BLaER1 treated with 17β-estradiol and CSF1 and Interleukin-3, amounts not matched to agents 10 nM and 100 nM (cell line): ENCODE data around the gene RBM15.
A peak's percentile ranks its signal among the peaks of the same experiment; 100 is the strongest.

Source experiments
- H3K27ac ChIP-seq, 11 experiments: shearing (Covaris generic); formaldehyde crosslinking; 2 replicates each; pipeline ENCODE4 v1.8.1; 2022
- H3K27me3 ChIP-seq, 11 experiments: shearing (Covaris generic); formaldehyde crosslinking; 2 replicates each; pipeline ENCODE4 v1.8.1; 2022
- H3K36me3 ChIP-seq, 11 experiments: shearing (Covaris generic); formaldehyde crosslinking; 2 replicates each; pipeline ENCODE4 v1.8.1; 2022
- H3K4me1 ChIP-seq, 10 experiments: shearing (Covaris generic); formaldehyde crosslinking; 2 replicates each; pipeline ENCODE4 v1.8.1; 2022
- H3K4me2 ChIP-seq, 11 experiments: shearing (Covaris generic); formaldehyde crosslinking; 2 replicates each; pipeline ENCODE4 v1.8.1; 2022
- H3K4me3 ChIP-seq, 10 experiments: shearing (Covaris generic); formaldehyde crosslinking; 2 replicates each; pipeline ENCODE4 v1.8.1; 2022
- H3K9ac ChIP-seq, 11 experiments: shearing (Covaris generic); formaldehyde crosslinking; 2 replicates each; pipeline ENCODE4 v1.8.1; 2022
- H3K9me3 ChIP-seq, 11 experiments: shearing (Covaris generic); formaldehyde crosslinking; replicated peaks in 1 of 11; 2 replicates each; pipeline ENCODE4 v1.8.1; 2022
- H4K20me1 ChIP-seq, 11 experiments: shearing (Covaris generic); formaldehyde crosslinking; 2 replicates each; pipeline ENCODE4 v1.8.1; 2022
- Cebpa-rat ChIP-seq, 11 experiments: shearing (Covaris generic); IDR thresholded peaks; 2 replicates each; pipeline ENCODE4 v1.8.1; 2022

The RBM15 gene

DNA sequence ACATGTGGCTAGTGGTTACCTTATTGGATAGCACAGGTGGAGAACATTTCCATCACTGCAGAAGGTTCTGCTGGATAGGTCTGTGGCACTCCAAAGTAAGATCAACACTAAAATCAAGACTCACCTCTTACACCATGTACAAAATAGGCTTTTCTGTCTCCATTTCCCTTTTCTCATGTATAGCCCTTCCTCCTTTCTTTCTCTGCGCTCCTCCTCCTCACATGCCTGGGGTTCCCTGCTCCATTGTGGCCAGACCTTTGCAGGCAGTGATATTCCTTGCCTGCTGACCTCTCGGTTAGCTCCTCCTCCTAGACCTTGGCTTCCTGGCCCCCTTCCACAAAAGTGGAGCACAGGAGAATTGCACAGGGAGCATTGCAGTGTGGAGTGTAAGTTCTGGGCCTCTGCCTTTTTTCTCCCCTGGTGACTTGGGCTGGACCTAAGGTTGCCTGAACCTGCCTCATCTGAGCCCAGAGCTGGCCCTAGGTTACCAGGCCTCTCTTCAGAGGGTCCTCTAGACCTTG, 33.2 kb upstream of the RBM15 start:
- Histone ChIP-seq H3K4me2 (peak overlapping the region in 3 of 11 experiments; percentile 76 to 79 (median 78); a peak in 6 of 22 replicates), H3K27ac (no peak overlapping the region), H3K4me3 (no peak overlapping the region), H3K4me1 (peaks cover 14 to 57% (median 25%) of the 10 kb centered on the region in 10 experiments), H3K36me3 (no peaks in the 10 kb centered on the region), H4K20me1 (0 out of 22 replicates have a peak, but pooled peaks cover 0 to 12% (median 0%) of the 10 kb centered on the region in 11 experiments), H3K9me3 (no peaks in the 10 kb centered on the region), H3K27me3 (no peaks in the 10 kb centered on the region), H3K9ac (no peak overlapping the region)
- no peak for TF ChIP-seq Cebpa-rat (IDR thresholded peaks at IDR 0.05)

- H3K4me3 ChIP-seq = no peak overlapping the region
- H3K27ac ChIP-seq = peak overlapping the region in 3 of 11 experiments; percentile 24 to 29 (median 27); a peak in 2 of 22 replicates
- H3K4me2 ChIP-seq = peak overlapping the region; percentile 27 to 79 (median 52); a peak in 19 of 22 replicates
These were observed 31.8 kb upstream of the RBM15 start for GRCh38 chr1:110307239-110307974.

DNA sequence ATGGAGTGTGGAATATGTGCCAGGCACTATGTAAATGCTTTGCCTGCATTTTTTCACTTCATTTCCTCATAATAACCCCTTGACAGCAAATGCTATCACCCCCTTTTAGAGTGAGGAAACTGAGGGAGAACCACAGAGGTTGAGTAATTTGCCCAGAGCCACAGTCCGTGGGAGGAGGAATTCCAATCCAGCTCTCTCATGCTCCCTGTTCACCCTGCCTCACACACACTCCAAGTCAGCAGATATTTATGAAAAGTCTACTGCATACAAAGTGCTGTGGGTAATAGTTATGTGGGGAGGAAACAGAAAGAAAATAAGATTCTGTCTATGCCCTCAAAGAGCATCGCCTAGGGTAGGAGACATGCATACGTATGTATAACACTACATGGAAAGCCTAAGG, 30.9 kb upstream of the RBM15 start:
- H3K4me1 ChIP-seq = peaks cover 15 to 62% (median 25%) of the 10 kb centered on the region in 10 experiments
- H3K27ac ChIP-seq = peak overlapping the region in 2 of 11 experiments; percentile 3 to 29; a peak in 1 of 22 replicates
- no peaks in the 10 kb centered on the region for H3K9me3 ChIP-seq
- no peak for TF ChIP-seq Cebpa-rat (IDR thresholded peaks at IDR 0.05)
- no peaks in the 10 kb centered on the region for H3K36me3 ChIP-seq
- no peak overlapping the region; a peak in 1 of 22 replicates for H3K9ac ChIP-seq
- no peak overlapping the region for H3K4me3 ChIP-seq
- H4K20me1 ChIP-seq = 0 out of 22 replicates have a peak, but pooled peaks cover 0 to 12% (median 0%) of the 10 kb centered on the region in 11 experiments
- H3K4me2 ChIP-seq = peak overlapping the region in 9 of 11 experiments; percentile 29 to 79 (median 53); a peak in 16 of 22 replicates
- no peaks in the 10 kb centered on the region for H3K27me3 ChIP-seq

More at GRCh38 chr1:110307239-110307974, 31.8 kb upstream of the RBM15 start:
- no peak overlapping the region for H3K9ac ChIP-seq
- no peaks in the 10 kb centered on the region for H3K27me3 ChIP-seq
- TF ChIP-seq Cebpa-rat (IDR thresholded peaks at IDR 0.05) = no peak
- H4K20me1 ChIP-seq = 0 out of 22 replicates have a peak, but pooled peaks cover 0 to 12% (median 0%) of the 10 kb centered on the region in 11 experiments
- H3K9me3 ChIP-seq = no peaks in the 10 kb centered on the region
- peaks cover 15 to 62% (median 25%) of the 10 kb centered on the region in 10 experiments for H3K4me1 ChIP-seq
- no peaks in the 10 kb centered on the region for H3K36me3 ChIP-seq

GRCh38 chr1:110309139-110309538, 30.0 kb upstream of the RBM15 start:
- H4K20me1 ChIP-seq = 0 out of 22 replicates have a peak, but pooled peaks cover 0 to 12% (median 0%) of the 10 kb centered on the region in 11 experiments
- no peaks in the 10 kb centered on the region for H3K9me3 ChIP-seq
- no peaks in the 10 kb centered on the region for H3K27me3 ChIP-seq
- H3K4me1 ChIP-seq = peaks cover 14 to 62% (median 25%) of the 10 kb centered on the region in 10 experiments
- no peak for TF ChIP-seq Cebpa-rat (IDR thresholded peaks at IDR 0.05)
- peak overlapping the region in 3 of 11 experiments; percentile 76 to 79 (median 78); a peak in 6 of 22 replicates for H3K4me2 ChIP-seq
- H3K9ac ChIP-seq = no peak overlapping the region; a peak in 1 of 22 replicates
- no peaks in the 10 kb centered on the region for H3K36me3 ChIP-seq
- H3K27ac ChIP-seq = no peak overlapping the region
- no peak overlapping the region for H3K4me3 ChIP-seq

- H3K4me1 ChIP-seq = peaks cover 8 to 58% (median 22%) of the 10 kb centered on the region in 10 experiments
- no peak for TF ChIP-seq Cebpa-rat (IDR thresholded peaks at IDR 0.05)
- no peak overlapping the region for H3K27ac ChIP-seq
- 0 out of 22 replicates have a peak, but pooled peaks cover 0 to 12% (median 0%) of the 10 kb centered on the region in 11 experiments for H4K20me1 ChIP-seq
- no peak overlapping the region; a peak in 2 of 22 replicates for H3K9ac ChIP-seq
- H3K27me3 ChIP-seq = no peaks in the 10 kb centered on the region
- no peak overlapping the region for H3K4me3 ChIP-seq
- peak overlapping the region in 2 of 11 experiments; percentile 78 to 79; a peak in 3 of 22 replicates for H3K4me2 ChIP-seq
- H3K9me3 ChIP-seq = no peaks in the 10 kb centered on the region
- H3K36me3 ChIP-seq = no peaks in the 10 kb centered on the region
These were observed 29.4 kb upstream of the RBM15 start for GRCh38 chr1:110309767-110310166.

GRCh38 chr1:110310300-110310699, 28.9 kb upstream of the RBM15 start:
- no peak overlapping the region for H3K4me3 ChIP-seq
- peaks cover 7 to 56% (median 21%) of the 10 kb centered on the region in 10 experiments; a peak in 19 of 20 replicates for H3K4me1 ChIP-seq
- H4K20me1 ChIP-seq = 0 out of 22 replicates have a peak, but pooled peaks cover 0 to 12% (median 0%) of the 10 kb centered on the region in 11 experiments
- H3K9me3 ChIP-seq = no peaks in the 10 kb centered on the region
- no peaks in the 10 kb centered on the region for H3K27me3 ChIP-seq
- TF ChIP-seq Cebpa-rat (IDR thresholded peaks at IDR 0.05) = no peak
- H3K9ac ChIP-seq = peak overlapping the region in 1 of 11 experiments; percentile 14; a peak in 3 of 22 replicates
- H3K4me2 ChIP-seq = no peak overlapping the region
- no peak overlapping the region for H3K27ac ChIP-seq
- H3K36me3 ChIP-seq = no peaks in the 10 kb centered on the region

DNA sequence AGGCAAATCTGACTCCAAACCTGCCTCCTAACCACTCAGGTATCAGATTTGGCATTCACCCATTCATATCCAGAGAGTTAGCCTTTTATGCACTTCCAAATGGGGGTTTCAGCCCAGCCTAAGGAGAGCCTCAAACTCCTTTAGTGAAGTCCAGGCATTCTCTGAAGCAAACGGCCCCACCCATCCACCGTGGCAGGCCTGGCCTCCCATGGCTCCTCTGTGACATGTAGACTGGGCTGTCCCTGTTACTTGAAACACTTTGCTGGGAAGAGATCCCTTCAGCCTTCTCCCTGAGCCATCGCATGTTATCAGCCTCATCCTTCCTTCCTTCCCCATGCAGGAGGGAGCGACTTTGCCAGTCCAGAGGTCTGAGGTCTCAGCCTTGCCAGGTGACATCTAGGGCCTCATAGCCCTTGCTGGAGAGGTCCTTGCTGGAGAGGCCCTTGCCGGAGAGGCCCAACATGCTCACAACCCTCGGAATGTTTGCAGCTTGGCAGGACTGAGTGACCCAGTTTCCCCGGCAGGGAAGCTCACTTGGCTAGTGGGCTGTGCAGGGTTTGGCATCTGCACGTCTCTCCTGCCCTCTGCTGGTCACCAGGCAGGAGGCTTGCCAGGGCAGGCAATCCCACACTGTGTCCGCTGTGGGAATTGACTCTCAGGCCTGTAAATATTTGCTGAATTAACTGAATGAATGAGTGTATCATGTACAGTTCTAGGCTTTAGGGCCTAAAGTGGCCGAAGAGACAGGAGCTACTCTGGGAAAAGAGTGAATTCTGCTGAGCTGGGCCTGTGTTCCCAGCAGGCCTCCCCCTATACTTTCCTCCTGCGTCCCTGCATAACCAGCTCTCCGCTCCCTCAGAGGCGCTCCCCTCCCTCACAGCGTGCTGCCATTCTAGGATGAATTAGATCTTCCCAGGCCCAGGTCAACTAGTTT, 26.7 kb upstream of the RBM15 start:
- peaks cover 3 to 35% (median 13%) of the 10 kb centered on the region in 10 experiments; a peak in 19 of 20 replicates for H3K4me1 ChIP-seq
- no peaks in the 10 kb centered on the region for H3K9me3 ChIP-seq
- peak overlapping the region in 3 of 11 experiments; percentile 33 to 54 (median 47); a peak in 4 of 22 replicates for H3K4me2 ChIP-seq
- H3K4me3 ChIP-seq = no peak overlapping the region
- no peak overlapping the region for H3K27ac ChIP-seq
- 0 out of 22 replicates have a peak, but pooled peaks cover 0 to 8% (median 0%) of the 10 kb centered on the region in 11 experiments for H4K20me1 ChIP-seq
- H3K9ac ChIP-seq = 0 out of 22 replicates have a peak overlapping the region, but pooled peaks of 1 of the 11 experiments have one; percentile 41
- no peaks in the 10 kb centered on the region for H3K36me3 ChIP-seq
- TF ChIP-seq Cebpa-rat (IDR thresholded peaks at IDR 0.05) = no peak
- no peaks in the 10 kb centered on the region for H3K27me3 ChIP-seq

GRCh38 chr1:110316735-110317134, 22.4 kb upstream of the RBM15 start:
- peaks cover 0 to 12% (median 0%) of the 10 kb centered on the region in 11 experiments; a peak in 5 of 22 replicates for H3K9me3 ChIP-seq
- no peaks in the 10 kb centered on the region for H4K20me1 ChIP-seq
- peaks cover 0 to 12% (median 4%) of the 10 kb centered on the region in 10 experiments; a peak in 7 of 20 replicates for H3K4me1 ChIP-seq
- H3K36me3 ChIP-seq = no peaks in the 10 kb centered on the region
- no peak overlapping the region for H3K4me3 ChIP-seq
- no peak overlapping the region for H3K27ac ChIP-seq
- no peak overlapping the region for H3K4me2 ChIP-seq
- H3K27me3 ChIP-seq = no peaks in the 10 kb centered on the region
- no peak overlapping the region for H3K9ac ChIP-seq
- no peak for TF ChIP-seq Cebpa-rat (IDR thresholded peaks at IDR 0.05)
